SHP77 treated with DMSO at 0.1 percent for 48 hours (cell line): ENCODE measurements around the gene PRR32.
"Not testable (repeated sequence)": the region's sequence is repeated elsewhere in the genome, so short reads cannot be mapped to it uniquely, and the experiment has no call there.

Experiments
- DNase-seq: peaks from one replicate; lab custom pipeline; 2025; lab: John Stamatoyannopoulos, UW

PRR32 gene

GRCh38 chrX:126819429-126819828, at the start of gene PRR32:
Gene PRR32 (plus strand): TSS chrX:126819729. CDS start chrX:126819844, 115 bp downstream.
- no peak for DNase-seq

GRCh38 chrX:126770179-126770578, 49.4 kb upstream of the PRR32 start:
- DNase-seq = no peak

GRCh38 chrX:126785539-126785938, 34.0 kb upstream of the PRR32 start:
- DNase-seq = no peak

- DNase-seq = no peak
Observed at GRCh38 chrX:126799059-126799458, 20.5 kb upstream of the PRR32 start.

- not testable (repeated sequence) for DNase-seq
Observed at GRCh38 chrX:126806784-126807183, 12.7 kb upstream of the PRR32 start.

- DNase-seq = no peak
Observed at GRCh38 chrX:126815806-126816205, 3.7 kb upstream of the PRR32 start.

- DNase-seq = peak; percentile 41
Observed at GRCh38 chrX:126820700-126821420, 1.3 kb downstream of the PRR32 start.

GRCh38 chrX:126824338-126825007, 4.9 kb downstream of the PRR32 start:
- no peak for DNase-seq

- DNase-seq = peak; percentile 4
Observed at GRCh38 chrX:126825566-126826193, 6.2 kb downstream of the PRR32 start.

- DNase-seq = no peak
Observed at GRCh38 chrX:126836186-126836585, 16.7 kb downstream of the PRR32 start.

GRCh38 chrX:126847143-126847542, 27.6 kb downstream of the PRR32 start:
- no peak for DNase-seq

GRCh38 chrX:126855839-126856524, 36.5 kb downstream of the PRR32 start:
- DNase-seq = no peak
